Embryonic facial prominence (tissue), 1 donor: Measurements from ENCODE around the gene CDK4.

Source experiments
- DNase-seq: peaks from one replicate; pipeline ENCODE4 v3.0.0-alpha.2; 2016; ENCODE audit errors: extremely low spot score

CDK4 gene

GRCh38 chr12:57739914-57740538 is 12.1 kb downstream of the CDK4 start:
- DNase-seq: no peak

DNA sequence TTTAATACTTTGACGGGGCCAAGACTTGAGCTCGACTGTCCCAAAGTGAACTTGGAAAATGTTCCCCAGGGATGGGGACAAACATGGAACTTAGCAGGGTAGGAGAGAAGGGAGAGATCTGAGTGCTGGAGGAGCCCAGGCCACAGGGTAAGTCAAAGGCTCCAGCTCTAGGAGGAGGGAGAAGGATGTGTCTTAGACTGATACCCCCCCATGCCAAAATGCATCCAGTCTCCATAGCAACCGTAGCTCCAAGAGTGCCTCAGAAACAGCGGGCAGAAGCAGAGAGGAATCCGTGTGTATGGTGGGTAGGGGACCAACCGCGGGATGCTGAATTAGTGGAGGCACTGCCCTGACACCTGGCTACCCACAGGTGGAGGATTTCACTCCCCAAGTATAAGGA is 12.7 kb downstream of the CDK4 start:
- DNase-seq: no peak

GRCh38 chr12:57738661-57739237 is 13.4 kb downstream of the CDK4 start, which contains the start of gene AGAP2:
TSS of gene AGAP2 (minus strand) at chr12:57738742. CDS start at chr12:57738246, 496 bp downstream.
- DNase-seq: no peak

- no peak for DNase-seq
Observed at GRCh38 chr12:57737467-57738460, 14.3 kb downstream of the CDK4 start.

- DNase-seq: no peak
Observed at GRCh38 chr12:57736741-57737466, 15.2 kb downstream of the CDK4 start.

DNA sequence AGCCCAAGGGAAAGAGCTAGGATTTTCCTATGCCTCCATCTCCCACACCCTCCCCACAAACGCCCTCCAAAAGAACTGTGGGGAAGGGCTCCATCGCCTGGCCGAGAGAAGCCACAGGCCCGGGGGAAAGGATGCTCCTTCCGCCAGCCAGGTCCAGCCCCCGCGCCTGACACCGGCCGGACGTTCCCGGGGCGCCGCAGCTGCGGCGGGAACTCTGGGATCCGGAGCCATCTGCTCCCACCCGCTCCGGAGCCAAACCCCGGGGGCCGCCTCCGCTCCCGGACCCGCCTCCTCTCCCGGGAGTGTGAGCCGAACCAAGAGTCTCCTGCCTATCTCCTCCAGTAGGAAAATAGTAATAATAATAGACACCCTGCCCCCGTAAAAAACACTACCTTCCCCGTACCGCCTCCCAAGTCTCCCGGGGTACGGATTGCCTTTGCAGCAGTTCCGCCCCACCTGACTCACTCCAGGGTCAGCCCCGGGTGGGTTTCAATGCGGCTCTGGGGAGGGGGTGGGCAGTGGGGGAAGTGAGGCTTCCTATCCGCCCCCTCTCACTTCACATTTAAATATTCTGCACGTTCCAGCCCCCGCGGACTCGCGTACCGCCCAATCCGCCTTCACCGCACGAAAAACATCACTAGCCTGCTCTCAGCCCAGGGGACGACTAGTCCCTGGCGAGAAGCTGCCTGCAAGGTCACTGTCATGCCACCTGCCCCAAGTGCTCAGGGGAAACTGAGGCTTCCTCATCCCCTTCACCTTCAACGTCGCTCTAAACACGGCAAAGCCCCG is 16.0 kb downstream of the CDK4 start:
- no peak for DNase-seq

DNA sequence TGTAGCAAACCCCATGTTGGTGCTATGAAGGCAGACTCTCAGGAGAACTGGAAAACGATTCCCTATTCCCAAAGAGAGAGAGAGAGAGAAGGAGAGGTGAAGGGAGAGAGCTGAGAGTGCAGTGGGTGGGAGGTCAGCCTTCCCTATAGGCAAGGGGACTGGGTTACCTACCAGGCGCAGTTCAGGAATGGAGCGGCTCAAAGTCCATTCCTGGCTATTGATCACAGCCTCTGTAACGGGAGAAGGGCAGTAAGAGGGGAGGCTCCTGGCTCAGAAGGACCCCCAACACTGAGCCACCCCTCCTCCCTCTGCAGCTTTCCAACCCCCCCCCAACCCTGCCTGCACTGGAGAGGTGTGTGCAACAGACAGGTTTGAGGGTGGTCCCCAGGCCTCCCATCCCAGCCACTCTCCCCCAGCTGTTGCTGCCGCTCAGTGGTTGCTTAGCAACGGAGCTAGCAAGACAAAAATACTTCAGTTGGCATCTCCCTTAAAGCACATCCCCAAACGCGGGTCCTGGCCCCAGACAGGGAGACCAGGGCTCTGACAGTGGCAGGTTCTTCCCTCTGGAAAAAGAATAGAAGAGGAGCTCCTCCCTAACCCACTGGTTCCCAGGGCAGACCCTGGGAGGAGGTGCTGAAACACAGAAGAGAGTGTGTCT is 16.8 kb downstream of the CDK4 start:
- no peak for DNase-seq

- DNase-seq: no peak
Observed at GRCh38 chr12:57734591-57734990, 17.5 kb downstream of the CDK4 start.

DNA sequence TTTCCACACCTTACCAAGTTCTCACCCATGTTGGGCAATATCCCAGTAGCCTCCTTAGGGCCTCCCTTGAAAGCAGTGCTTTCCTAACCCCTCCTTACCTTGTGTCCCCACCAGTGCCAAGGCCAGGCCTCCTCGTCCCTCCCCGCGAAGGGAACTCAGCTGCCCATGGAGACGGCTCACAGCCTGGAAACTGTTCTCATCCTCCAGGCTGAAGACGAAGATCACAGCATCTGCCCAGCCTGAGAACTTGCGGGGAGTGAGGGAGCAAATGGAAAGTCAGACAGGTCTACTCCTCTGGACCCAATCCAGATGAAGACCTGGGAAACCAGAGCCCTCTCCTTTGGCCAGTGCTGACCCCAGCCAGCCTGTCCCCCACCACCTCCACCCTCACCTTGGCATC is 18.2 kb downstream of the CDK4 start:
- no peak for DNase-seq

DNA sequence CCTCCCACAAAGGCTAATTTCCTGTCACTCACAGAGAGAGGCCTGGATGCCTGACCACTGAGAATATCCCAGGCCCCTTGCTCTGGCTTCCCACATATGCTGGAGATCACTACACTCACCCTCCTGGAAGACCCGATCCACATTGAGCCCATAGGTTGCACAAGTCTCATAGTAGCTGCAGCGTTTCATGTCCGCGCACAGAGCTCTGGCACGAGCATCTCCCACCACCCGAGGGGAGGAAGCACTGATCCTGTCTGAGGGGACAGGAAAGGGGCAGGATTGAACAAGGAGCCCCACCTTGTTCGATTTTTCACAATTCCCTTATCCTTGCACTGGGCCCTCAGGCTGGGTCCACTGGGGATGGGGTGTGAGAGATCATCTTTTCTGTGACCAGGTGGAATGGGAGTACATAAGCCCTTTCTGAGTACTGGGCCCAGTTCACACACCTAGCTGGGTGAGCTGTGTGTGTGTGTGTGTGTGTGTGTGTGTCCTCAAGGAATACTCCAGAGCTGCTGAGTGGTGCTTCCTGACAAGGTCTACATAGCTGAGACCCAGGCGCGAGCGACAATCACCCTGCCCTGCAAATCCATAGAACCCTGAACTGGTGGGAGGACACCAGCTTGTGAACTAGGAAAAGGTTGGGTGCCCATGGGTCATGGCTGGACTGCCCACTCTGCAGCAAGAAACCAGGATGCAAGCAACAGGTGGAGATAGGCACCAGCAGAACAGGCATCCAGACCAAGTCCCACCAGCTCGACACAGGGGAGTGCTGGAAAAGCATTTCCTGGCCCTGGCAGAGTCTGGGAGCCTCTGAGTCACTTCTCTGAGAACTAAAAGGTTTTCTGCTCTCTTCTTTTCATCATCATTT is 19.1 kb downstream of the CDK4 start:
- no peak for DNase-seq

- no peak for DNase-seq
Observed at GRCh38 chr12:57732270-57732669, 19.8 kb downstream of the CDK4 start.

- DNase-seq: no peak
Observed at GRCh38 chr12:57731411-57732080, 20.6 kb downstream of the CDK4 start.

GRCh38 chr12:57730336-57731067 is 21.6 kb downstream of the CDK4 start:
- no peak for DNase-seq

GRCh38 chr12:57729321-57729844 is 22.7 kb downstream of the CDK4 start:
- no peak for DNase-seq

DNA sequence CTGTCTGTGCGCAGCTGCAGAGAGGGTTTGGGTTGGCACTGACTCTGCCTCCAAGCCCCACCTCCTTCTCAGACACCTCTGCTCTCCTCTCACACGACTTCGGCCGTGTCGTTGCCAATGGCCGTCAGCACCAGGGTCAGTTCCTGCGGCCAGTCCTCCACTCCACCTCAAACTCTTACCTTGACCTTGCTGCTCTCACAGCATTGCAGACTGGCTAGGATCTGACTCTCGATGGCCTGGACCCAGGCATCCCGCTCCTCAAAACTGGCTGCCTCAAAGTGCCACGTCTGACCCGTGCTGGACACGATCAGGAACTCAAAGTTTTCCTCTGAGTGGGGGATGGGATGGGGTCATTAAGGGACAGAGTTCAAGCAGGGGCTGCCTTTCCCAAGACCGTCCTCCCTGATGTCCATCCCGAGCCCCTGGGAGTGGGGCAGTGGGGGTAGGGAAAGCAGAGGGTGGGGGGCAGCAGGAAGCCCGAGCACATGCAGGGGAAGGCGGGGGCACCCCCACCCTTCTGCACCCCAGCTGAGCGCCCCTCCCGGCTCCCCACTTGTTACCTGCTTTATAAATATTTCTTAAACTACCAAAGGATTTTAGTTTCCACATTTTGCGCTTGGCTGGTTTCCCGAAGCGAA is 24.2 kb downstream of the CDK4 start:
- DNase-seq: no peak

DNA sequence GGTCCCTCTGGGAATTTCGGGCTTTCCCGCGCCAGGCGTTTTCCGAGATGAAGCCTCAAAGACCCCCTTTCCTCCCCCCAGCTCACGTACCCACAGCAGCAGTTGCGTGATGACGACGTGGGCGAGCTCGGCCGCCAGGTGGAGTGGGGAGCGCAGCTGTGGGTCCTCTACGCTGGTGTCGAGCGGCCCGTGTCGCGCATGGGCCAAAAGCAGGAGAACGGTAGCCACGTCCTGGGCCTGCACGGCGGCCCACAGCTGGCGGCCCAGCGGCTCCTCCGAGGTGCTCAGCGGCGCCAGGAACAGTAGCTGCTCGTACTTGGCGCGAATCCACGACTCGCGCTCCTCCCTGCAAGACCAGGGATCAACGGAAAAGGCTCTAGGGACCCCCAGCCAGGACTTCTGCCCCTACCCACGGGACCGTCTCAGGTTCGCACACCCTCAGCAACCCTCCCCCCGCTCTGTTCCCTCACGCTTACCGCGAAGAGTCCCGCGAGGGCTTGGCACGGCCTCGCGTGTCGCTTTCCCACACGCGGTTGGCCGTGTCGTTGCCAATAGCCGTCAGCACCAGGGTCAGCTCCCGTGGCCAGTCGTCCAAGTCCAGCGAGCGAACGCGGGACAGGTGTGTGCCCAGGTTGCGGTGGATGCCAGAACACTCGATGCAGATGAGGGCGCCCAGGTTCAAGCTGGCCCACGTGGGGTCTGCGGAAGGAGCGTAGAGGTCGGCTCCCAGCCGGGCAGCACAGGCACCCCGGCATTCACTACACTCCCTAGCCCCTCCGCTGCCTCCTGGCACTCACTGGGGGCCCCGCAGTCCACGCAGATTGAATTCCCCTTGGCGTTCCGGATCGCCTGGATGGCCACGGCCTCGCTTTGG is 25.0 kb downstream of the CDK4 start:
- no peak for DNase-seq
